Left colon (tissue), 2 donors: ENCODE data around the gene TMTC2. TPM values are rescaled to one million over a fixed set of nuclear protein-coding genes. Genes with fewer than 3 reads are reported as not detected.

Experiments used
- ATAC-seq: fragments of 200-7000 bp; cut with Tn5 transposase; one replicate; pipeline ENCODE4 v1.9.1; 2020; ENCODE audit warnings: mild to moderate bottlenecking, moderate library complexity
- DNase-seq, 2 donors: peaks; one replicate each; pipeline ENCODE4 v3.0.0-alpha.2; 2020
- intact Hi-C, 2 donors: fragments of 100-400 bp; cut with DNase I in 1 of 2; cut with micrococcal nuclease in 1 of 2; formaldehyde crosslinking; loops; one replicate each; pipeline versions ENCODE4 v1.11.2 to v1.14.0; 2022; cut with DNase I, micrococcal nuclease
- total RNA-seq, 2 donors: library from RNA; stranded (reverse); fragmentation: NEBNext Ultra II Directional; extraction: Animal tissue kit (Norgen Biotek cat#: 25700); gene quantifications; one replicate each; pipeline ENCODE4 v1.2.1, GENCODE V29; 2021
- donor health status: DM: no; HTN: no; CAD: no.
- donor health status: DM: yes; HTN: yes; CAD: no.

Gene TMTC2
- total RNA-seq, 2 donors from 2014 or later, result 11.6 to 14.7 TPM

DNA sequence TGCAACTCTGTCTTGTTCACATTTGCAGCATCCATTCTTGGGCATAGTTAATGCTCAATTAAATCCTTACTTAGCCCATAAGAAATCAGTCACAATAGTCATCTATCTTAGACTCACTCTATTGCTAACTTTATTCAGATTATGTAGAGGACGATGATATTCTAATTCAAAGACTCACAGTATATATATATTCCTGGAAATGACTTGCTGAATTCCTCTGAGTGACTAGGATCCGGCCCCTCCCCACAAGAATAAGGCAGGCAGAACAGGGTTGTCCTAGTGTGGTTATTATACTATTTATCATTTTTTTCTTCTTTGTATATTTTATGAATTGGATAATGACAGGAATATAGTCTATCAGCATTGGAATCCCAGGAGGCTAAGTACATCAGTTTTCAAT lies 275.1 kb downstream of the TMTC2 start:
- DNase-seq (no peak), ATAC-seq (no peak)
- intact Hi-C loops, result no loop called here

DNA sequence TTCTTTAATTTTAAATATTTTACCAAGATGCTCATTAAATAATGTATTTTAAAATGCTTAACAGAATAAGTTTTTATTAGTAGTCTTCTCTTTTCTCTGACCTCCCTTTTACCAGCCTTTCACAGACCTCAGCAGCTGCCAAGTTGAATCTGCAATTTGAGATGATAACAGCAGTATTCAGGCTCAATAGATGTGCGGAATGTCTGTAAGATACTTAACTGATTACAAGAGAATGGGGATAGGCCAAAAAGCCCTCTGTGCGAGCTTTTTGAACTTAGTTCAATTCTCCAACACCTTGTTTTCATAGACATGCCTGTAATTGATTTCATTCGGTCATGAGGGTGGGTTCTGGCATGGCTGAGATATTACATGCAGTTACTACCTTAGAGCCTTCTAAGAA lies 277.2 kb downstream of the TMTC2 start:
- ATAC-seq, result no peak

DNA sequence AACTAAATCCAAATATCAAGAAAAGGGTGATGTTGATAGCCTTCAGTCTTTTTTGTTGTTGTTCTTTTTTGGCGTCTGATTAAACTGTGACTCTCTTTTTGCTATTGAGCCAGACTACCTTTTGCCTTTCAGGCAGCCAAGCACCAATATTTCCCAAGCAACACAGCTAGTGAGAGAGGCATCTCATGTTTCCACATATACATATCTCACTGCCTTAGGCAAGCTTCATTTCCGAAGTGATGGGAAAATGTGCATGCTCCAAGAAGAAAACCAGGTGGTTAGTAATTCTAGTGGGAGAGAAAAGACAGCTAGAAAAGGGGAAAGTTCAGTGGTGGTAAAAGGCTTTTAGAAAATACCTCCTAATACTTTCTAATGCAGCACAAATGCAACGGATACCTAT lies 277.7 kb downstream of the TMTC2 start:
- intact Hi-C loops, result no loop called here
- DNase-seq (no peak), ATAC-seq (no peak)

More for the DNA sequence above, 277.2 kb downstream of the TMTC2 start:
- DNase-seq, result no peak
- intact Hi-C loops, result no loop called here

DNA sequence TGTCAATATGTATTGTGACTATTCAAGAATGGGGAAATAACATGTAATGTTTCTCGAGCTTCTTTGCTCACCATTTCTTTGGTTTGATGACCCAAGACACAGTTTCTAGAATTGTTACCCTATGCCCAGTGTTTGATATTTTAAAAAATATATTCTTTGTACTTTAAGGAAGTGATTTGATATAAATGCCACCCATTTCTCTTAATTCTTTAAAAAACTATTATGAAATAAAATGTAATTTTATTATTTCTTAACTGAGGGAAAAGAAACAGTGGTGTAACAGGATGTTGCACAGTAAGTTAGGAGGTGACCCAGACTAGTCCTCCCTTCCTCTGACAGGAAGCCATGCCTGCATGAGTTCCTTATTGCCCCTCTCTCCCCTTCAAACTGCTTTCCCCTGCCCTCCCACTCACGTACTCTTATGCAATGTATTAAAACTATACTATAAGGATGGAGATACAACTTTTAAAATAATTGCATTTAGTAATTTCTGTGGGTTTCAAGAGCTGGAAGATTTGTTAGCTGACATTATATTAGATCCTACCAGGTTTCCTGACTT lies 279.4 kb downstream of the TMTC2 start:
- DNase-seq (no peak), ATAC-seq (no peak)
- intact Hi-C loops, result no loop called here

DNA sequence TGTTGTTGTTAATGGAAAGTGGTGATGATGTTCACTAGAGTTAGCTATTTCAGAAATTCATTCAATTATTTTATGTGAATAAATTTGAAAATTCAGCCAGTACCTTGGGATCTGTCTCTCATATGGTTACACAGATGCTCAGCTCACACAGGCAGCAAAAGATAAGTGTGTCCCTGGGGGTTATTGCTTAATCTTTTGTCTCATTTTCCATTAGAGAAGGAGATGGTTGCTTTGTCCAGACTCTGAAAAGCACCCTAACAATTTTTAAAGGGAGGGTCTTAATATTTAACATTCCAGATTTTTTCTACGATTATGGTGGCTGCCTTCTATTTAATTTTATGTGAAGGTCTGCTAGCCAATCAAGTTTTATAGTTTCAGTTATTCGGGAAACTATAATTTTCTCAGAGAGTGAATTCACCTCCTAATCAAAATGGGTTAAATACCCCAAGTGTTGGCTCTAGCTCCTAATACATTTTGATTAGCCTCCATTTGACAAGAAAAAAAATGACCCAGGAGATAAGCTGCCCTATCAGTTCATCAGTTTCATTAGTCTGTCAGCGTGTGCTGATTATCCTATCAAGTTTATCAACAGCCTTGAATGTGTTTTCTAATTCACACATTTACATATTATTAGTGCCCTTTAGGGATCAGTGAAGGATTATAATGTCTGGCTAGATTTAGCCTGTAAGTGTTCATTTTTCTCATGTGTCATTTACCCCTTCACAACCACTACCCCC lies 282.1 kb downstream of the TMTC2 start:
- ATAC-seq, result no peak
- DNase-seq, result no peak
- intact Hi-C loops, result no loop called here

DNA sequence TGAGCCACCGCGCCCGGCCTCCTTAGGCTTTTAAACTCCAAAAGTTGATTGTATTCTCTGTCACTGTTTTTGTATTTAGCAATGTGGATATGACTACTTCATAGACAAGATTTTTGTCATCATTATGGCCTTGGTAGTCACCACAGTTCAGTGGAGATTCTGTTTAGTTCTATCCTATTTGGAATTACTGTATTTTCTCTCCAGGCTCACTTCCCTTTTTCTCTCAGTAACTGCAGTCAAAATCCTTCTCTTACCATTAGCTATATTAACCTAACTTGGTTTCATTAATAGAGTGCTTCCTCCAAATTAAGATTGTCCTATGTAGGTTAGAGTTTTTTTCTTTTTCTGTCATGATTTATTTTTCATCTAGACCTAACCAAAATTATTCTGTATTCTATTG lies 283.9 kb downstream of the TMTC2 start:
- DNase-seq, result no peak
- ATAC-seq, result no peak
- intact Hi-C loops, result no loop called here

DNA sequence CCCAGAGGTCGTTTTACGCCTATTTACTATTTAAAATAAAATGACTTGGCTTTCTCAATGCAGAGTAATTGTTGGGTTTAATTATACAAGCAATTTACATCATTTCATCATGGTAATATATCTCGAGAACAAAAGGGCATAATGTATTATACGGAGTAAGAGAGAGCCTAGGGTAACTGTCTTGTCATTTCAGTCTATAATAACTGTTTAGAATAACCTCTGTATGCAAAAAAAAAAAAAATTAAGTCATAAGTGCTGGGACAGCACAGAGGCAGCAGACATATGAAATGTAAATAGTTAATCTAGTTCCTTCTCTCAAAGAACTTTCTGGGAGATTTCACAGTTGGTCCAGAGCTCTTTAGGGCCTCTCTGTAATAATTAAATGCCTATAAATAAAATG lies 284.9 kb downstream of the TMTC2 start:
- DNase-seq (no peak), ATAC-seq (no peak)
- intact Hi-C loops, result no loop called here

DNA sequence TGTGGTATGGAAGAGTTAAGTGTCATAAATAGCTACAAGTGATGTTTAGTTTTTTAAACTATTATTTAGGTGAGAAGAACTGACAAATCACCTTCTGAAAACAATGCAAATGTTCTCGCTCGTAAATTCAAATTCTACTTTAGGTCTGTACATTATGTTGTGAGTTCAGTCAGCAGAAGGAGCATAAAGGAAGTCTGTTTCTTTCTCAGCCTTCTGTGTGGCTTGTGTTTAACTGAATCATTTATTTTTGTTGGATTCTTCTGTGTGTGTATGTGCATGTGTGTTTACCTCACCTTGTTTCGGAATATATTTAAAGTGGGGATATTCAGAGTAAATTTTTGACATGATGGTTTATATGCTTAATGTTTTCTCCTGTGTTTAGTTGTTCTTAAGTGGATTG lies 285.9 kb downstream of the TMTC2 start:
- DNase-seq (no peak), ATAC-seq (no peak)
- intact Hi-C loops, result no loop called here

DNA sequence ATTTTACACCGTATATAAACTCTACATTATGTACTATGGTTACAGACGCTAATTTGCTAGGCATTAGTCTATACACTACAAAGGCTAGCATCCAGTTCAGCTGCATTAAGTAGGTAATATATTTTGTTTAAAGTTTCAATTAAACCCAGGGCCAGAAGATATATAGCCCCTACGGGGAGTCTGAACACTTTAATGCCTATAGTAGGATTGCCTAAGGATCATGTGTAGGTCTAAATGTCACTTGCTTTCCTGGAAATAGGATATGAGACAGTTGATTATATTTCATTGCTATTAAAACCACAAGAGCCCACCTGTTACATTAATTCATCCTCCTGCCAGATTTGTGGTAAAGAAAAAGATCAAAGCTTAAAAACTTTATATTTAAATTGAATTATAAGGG lies 286.9 kb downstream of the TMTC2 start:
- DNase-seq (no peak), ATAC-seq (no peak)
- intact Hi-C loops, result no loop called here

DNA sequence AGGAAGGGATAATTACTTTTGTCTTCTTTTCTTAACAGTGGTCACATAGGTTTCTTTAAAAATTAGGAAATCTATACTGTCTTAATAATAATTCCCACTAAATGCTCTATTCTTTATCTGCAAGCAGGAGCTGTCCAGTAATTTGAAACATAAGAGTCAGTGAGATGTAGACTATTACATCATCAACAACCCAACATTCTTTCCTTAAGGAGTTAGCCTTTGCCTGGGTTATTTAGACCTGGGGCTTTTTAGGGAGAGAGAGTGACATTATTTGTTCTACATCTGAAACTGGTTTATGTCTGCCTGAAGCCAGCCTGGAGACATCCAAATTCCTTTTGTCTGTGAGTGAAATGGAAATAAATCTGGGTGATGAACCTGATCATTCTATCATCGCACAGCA lies 294.4 kb downstream of the TMTC2 start:
- DNase-seq, result no peak
- ATAC-seq, result no peak
- intact Hi-C loops, result no loop called here

DNA sequence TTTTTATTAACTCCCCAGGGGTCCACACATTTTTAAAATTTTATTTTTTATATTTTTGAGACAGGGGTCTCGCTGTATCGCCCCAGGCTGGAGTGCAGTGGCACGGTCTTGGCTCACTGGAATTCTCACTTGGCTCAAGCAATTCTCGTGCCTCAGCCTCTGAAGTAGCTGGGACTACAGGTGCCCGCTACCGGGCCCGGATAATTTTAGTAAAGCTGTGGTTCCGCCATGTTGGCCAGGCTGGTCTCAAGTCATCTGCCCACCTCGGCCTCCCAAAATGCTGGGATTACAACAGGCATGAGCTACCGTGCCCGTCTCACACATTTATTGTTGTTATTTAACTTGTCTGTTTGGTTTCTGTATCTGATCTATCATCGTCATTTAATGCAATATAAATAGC lies 307.4 kb downstream of the TMTC2 start:
- DNase-seq (no peak), ATAC-seq (no peak)
- intact Hi-C loops, result no loop called here

DNA sequence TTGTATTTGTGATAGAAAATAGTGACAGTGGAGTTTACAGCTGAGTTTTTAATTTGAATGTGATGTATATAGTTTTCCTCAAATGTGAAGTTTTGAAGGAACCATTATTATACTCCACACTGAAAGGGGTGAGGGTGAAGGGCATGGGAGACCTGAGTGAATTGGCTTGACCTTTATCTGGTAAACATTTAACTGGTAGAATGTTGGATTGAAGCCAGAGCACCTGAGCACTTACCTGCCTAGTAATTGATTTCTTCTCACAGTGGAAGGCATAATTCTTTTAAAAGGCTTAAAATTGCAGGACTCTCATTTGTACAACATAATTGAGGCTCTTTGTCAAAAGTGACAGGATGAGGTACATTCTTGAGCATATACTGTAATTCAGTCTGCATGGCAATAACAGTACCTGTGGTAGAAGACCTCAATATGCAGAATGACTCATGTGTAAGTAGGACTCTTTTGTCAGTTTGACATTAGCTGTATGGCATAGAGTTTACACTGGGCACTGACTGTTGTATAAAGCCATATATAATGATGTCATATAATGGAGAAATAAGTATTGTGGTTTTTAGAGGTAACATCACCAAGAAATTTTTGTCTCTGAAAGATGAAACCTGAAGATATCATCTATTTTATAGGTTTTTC lies 309.6 kb downstream of the TMTC2 start:
- intact Hi-C loops, result no loop called here
- no peak for DNase-seq
- ATAC-seq, result peak; percentile 86

DNA sequence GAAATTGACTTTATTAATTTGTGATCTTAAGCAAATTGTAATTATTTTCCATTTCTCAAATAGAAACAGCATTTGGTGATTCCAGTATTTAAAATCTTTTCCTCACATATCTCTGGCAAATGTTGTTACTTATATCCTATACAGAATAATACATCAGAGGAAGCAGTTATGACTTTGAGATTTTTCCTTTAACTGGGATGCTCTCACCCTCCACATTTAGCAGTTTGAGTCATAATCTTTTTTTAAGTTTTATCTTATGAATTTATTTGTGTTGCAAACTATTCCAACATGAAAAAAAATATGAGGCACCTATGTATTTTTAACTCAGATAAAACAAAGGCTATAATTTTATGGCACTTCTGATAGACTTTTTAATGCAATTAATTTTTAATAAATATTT lies 311.8 kb downstream of the TMTC2 start:
- ATAC-seq, result no peak
- DNase-seq, result no peak
- intact Hi-C loops, result no loop called here

DNA sequence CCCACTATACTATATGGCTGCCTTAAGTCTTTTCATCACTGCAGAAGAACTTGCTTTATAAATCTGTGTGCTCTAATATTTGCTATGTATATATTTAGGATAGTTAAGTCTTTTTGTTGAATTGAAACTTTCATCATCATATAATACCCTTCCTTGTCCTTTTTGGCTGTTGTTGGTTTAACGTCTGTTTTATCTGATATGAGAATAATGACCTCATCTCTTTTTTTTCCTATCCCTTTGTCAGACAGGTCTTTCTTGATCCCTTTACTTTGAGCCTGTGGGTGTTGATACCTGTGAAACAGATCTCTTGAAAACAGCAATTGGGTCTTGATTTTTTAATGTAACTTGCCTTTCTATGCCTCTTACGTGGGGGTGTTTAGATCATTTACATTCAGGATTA lies 316.3 kb downstream of the TMTC2 start:
- DNase-seq, result no peak
- intact Hi-C loops, result no loop called here
- no peak for ATAC-seq

DNA sequence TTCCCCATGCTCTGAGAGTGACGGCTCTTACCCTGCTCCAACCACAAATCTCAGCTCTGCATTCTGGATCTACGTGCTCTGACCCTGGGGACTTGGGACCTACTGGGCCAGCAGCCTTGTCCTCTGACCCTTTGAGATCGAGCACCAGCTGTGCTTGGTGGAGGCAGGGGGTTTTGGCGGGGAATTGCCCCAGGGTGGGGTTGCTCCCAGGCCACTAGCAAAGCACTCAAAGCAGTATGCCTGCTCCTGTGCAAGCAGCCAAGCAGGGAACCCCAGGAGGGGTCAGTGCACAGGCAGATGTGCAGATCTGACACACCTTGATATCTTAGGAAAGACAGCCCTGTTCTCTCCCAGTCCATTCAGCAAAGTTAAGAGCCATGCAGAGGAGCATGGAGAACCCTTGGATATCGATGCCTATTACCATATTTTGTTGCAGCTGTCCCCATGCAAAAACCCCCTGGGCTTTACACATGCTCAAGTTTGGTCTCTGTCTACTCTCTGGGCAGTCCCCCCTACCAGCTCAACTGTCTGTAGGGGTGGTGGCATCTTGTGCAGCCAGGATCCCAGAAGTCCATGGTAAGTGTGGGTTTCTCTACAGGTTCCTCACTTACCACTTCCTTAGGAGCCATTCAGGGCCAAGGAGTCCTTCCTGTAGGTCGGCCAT lies 319.0 kb downstream of the TMTC2 start:
- ATAC-seq, result no peak
- intact Hi-C loops, result no loop called here

DNA sequence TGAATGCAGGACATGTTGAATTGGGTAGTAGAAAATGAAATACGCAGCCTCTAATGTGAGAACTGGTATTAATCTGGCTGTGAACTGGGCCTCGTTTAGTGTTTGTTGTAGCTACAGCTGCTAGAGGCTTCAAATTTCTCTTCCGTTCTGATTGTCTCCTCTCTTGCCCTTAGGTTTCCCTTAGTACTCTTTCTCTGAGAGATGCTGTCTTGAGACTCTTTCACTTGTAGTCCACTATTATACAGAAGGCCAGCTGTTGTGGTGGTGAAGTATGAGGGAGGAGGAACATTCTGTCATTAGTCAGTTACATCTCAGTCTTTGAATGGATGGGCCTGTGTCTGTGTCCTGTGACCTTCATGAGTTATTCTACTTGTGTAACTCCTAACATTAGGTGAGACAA lies 322.0 kb downstream of the TMTC2 start:
- DNase-seq (no peak), ATAC-seq (no peak)
- intact Hi-C loops, result no loop called here

More for the DNA sequence above, 319.0 kb downstream of the TMTC2 start:
- no peak for DNase-seq

DNA sequence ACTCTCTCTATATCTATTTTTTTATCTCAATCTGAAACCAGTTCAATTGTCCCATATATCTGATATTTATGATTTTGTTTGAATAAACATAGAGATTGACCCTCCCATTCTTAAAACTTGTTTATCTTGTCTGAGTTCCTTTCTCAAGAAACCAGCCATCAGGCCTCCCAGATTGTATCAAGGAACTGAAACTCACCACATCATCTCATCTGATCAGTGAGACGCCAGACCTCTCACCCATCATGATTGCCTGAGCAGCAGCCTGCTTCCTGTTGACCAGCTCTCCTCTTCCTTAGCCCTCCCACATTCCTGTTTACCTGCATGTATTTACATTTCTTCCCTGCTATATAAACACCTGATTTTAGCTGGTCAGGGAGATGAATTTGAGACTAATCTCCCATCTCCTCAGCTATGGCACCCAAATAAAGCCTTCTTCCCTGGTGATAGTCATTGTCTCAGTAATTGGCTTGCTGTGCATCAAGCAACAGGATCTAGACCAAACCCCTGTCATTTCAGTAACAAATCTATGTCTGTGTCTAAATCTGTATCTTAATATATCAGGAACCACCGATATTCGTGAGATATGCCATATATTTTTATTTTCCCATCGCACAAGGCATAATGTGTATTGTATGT lies 323.6 kb downstream of the TMTC2 start:
- no peak for ATAC-seq
- no peak for DNase-seq
- intact Hi-C loops, result no loop called here

DNA sequence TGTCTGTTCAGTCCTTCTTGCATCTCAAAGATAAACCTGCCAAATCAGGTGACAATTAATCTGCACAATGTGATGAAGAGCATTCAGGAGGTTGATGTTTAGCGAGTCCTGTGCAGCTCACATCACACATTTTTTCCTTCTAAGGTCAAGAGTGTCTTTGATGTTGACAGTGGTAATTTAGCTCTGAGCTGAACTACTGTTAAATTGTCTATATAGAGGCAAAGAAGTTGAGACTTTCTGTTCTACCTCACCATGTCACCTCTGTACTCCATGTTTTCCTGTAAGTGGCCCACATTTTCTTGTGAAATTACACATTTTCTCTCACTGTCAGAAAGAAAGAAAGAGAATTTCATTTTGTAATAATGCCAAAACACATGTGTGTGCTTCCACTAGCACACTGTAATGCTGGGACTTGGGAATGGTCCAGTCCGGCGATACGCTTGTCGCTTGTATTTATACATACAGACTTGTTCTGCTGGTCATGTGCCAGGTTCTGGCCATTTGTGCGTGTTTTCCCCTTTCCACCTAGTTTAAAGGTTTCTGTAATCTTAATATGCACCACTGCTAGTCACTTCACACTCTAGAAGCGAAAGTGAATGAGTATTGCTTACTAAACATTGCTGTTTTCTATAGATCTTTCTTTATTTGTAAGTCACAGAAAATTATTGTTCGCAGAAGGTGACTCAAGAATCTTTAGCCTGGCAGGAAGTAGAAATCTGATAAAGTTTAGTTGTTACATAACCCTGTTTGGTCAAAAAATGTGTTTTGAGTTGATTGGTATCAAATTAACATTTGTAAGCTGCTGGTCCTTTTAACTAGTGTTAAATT lies 328.9 kb downstream of the TMTC2 start:
- DNase-seq (no peak), ATAC-seq (no peak)
- intact Hi-C loops, result no loop called here
